GM21447 (cell line): ENCODE measurements around the gene LRP6.
"Not testable (repeated sequence)": the region's sequence is repeated elsewhere in the genome, so short reads cannot be mapped to it uniquely, and the experiment has no call there.

Experiments used
- ATAC-seq: cut with Tn5 transposase; IDR thresholded peaks from one replicate; pipeline ENCODE4 v1.9.1; 2021; ENCODE audit not compliant: unreplicated experiment

LRP6 gene

GRCh38 chr12:12265571-12266388 is 1.1 kb downstream of the LRP6 start:
- ATAC-seq = no peak

GRCh38 chr12:12265035-12265434 is 1.8 kb downstream of the LRP6 start:
- no peak for ATAC-seq

- ATAC-seq = no peak
These were observed 2.9 kb downstream of the LRP6 start for GRCh38 chr12:12263909-12264308.

- not testable (repeated sequence) for ATAC-seq
These were observed 10.5 kb downstream of the LRP6 start for GRCh38 chr12:12256291-12256757.

GRCh38 chr12:12254553-12254952 is 12.3 kb downstream of the LRP6 start:
- ATAC-seq = no peak

GRCh38 chr12:12249216-12250050 is 17.4 kb downstream of the LRP6 start:
- no peak for ATAC-seq

GRCh38 chr12:12247584-12247983 is 19.3 kb downstream of the LRP6 start:
- no peak for ATAC-seq

GRCh38 chr12:12244341-12244740 is 22.5 kb downstream of the LRP6 start:
- ATAC-seq = no peak

GRCh38 chr12:12240662-12241340 is 26.0 kb downstream of the LRP6 start:
- no peak for ATAC-seq

- ATAC-seq = no peak
These were observed 27.7 kb downstream of the LRP6 start for GRCh38 chr12:12239127-12239526.

- no peak for ATAC-seq
These were observed 28.2 kb downstream of the LRP6 start for GRCh38 chr12:12238605-12239004.

- no peak for ATAC-seq
These were observed 29.9 kb downstream of the LRP6 start for GRCh38 chr12:12236896-12237295.

GRCh38 chr12:12230275-12230674 is 36.6 kb downstream of the LRP6 start:
- no peak for ATAC-seq

- no peak for ATAC-seq
These were observed 37.2 kb downstream of the LRP6 start for GRCh38 chr12:12229556-12230092.

GRCh38 chr12:12228402-12228801 is 38.4 kb downstream of the LRP6 start:
- ATAC-seq = no peak

- ATAC-seq = no peak
These were observed 40.7 kb downstream of the LRP6 start for GRCh38 chr12:12226187-12226586.

GRCh38 chr12:12224240-12224940 is 42.5 kb downstream of the LRP6 start:
- ATAC-seq = no peak

- no peak for ATAC-seq
These were observed 45.3 kb downstream of the LRP6 start for GRCh38 chr12:12221560-12221959.

- ATAC-seq = no peak
These were observed 47.2 kb downstream of the LRP6 start for GRCh38 chr12:12219664-12220063.

GRCh38 chr12:12217018-12217359 is 49.9 kb downstream of the LRP6 start:
- no peak for ATAC-seq
